H9 (cell line): Measurements from ENCODE around the gene CHM. TPM values are rescaled to one million over a fixed set of nuclear protein-coding genes. Genes with fewer than 3 reads are reported as not detected.

ENCODE experiments used
- DNase-seq: peaks from one replicate; pipeline ENCODE4 v3.0.0-alpha.2; 2017
- H2AFZ ChIP-seq: one replicate; pipeline ENCODE4 v1.6.1; 2013; ENCODE audit warnings: mild to moderate bottlenecking, low read length, control low read depth, moderate library complexity
- H2AK5ac ChIP-seq: 2 replicates; pipeline ENCODE4 v1.6.1; 2013; ENCODE audit warnings: low read length, control low read depth, mixed read lengths; ENCODE audit not compliant: insufficient read length
- H2BK120ac ChIP-seq: one replicate; pipeline ENCODE4 v1.6.1; 2013; ENCODE audit warnings: low read depth, mild to moderate bottlenecking, low read length, control low read depth, inconsistent platforms; ENCODE audit not compliant: poor library complexity, severe bottlenecking
- H2BK12ac ChIP-seq: 2 replicates; pipeline ENCODE4 v1.6.1; 2013; ENCODE audit warnings: low read length, control low read depth, mixed read lengths, low read depth; ENCODE audit not compliant: insufficient read length
- H2BK15ac ChIP-seq: 2 replicates; pipeline ENCODE4 v1.6.1; 2013; ENCODE audit warnings: low read depth, low read length, control low read depth
- H2BK20ac ChIP-seq: one replicate; pipeline ENCODE4 v1.6.1; 2013; ENCODE audit warnings: low read depth, mild to moderate bottlenecking, low read length, control low read depth, inconsistent platforms; ENCODE audit not compliant: poor library complexity, severe bottlenecking
- H2BK5ac ChIP-seq: 2 replicates; pipeline ENCODE4 v1.6.1; 2013; ENCODE audit warnings: low read length, control low read depth, mixed read lengths; ENCODE audit not compliant: insufficient read length
- H3K14ac ChIP-seq: 2 replicates; pipeline ENCODE4 v1.6.1; 2013; ENCODE audit warnings: low read length, control low read depth; ENCODE audit not compliant: insufficient read depth
- H3K18ac ChIP-seq: 2 replicates; pipeline ENCODE4 v1.6.1; 2013; ENCODE audit warnings: low read depth, mild to moderate bottlenecking, mixed read lengths, low read length, control low read depth; ENCODE audit not compliant: insufficient read length
- H3K23ac ChIP-seq: 2 replicates; pipeline ENCODE4 v1.6.1; 2013; ENCODE audit warnings: low read length, control low read depth, mixed read lengths, low read depth; ENCODE audit not compliant: insufficient read length
- H3K23me2 ChIP-seq: 2 replicates; pipeline ENCODE4 v1.6.1; 2013; ENCODE audit warnings: low read depth, mild to moderate bottlenecking, mixed read lengths, low read length, control low read depth; ENCODE audit not compliant: insufficient read length, poor library complexity, severe bottlenecking
- H3K27ac ChIP-seq: 2 replicates; pipeline ENCODE4 v1.5.1; 2013; ENCODE audit warnings: low read length, control low read depth, mixed read lengths, low read depth; ENCODE audit not compliant: insufficient read length
- H3K27me3 ChIP-seq: 2 replicates; pipeline ENCODE4 v1.6.1; 2013; ENCODE audit warnings: low read length, control low read depth, inconsistent platforms; ENCODE audit not compliant: insufficient read depth
- H3K4ac ChIP-seq: 2 replicates; pipeline ENCODE4 v1.6.1; 2013; ENCODE audit warnings: low read depth, mild to moderate bottlenecking, control low read depth, inconsistent platforms, low read length, moderate library complexity
- H3K4me1 ChIP-seq: 2 replicates; pipeline ENCODE4 v1.6.1; 2013; ENCODE audit warnings: low read length, control low read depth, inconsistent platforms; ENCODE audit not compliant: insufficient read depth
- H3K4me2 ChIP-seq: 2 replicates; pipeline ENCODE4 v1.6.1; 2013; ENCODE audit warnings: low read length, control low read depth, mixed read lengths; ENCODE audit not compliant: insufficient read length, insufficient read depth
- H3K56ac ChIP-seq: 2 replicates; pipeline ENCODE4 v1.6.1; 2013; ENCODE audit warnings: low read depth, mild to moderate bottlenecking, mixed read lengths, low read length, control low read depth; ENCODE audit not compliant: insufficient read length
- H3K79me1 ChIP-seq: 2 replicates; pipeline ENCODE4 v1.6.1; 2013; ENCODE audit warnings: low read depth, mild to moderate bottlenecking, moderate library complexity, low read length, control low read depth, inconsistent platforms; ENCODE audit not compliant: insufficient read depth, poor library complexity, severe bottlenecking
- H3K79me2 ChIP-seq: 2 replicates; pipeline ENCODE4 v1.6.1; 2013; ENCODE audit warnings: low read length, control low read depth, inconsistent platforms; ENCODE audit not compliant: insufficient read depth
- H3K9ac ChIP-seq: 2 replicates; pipeline ENCODE4 v1.6.1; 2013; ENCODE audit warnings: low read length, control low read depth, mixed read lengths; ENCODE audit not compliant: insufficient read length; ENCODE audit errors: extremely low read depth
- H3K9me3 ChIP-seq: one replicate; pipeline ENCODE4 v1.6.1; 2013; ENCODE audit warnings: low read depth, low read length, inconsistent platforms; ENCODE audit not compliant: control insufficient read depth
- H3T11ph ChIP-seq: one replicate; pipeline ENCODE4 v1.6.1; 2013; ENCODE audit warnings: mild to moderate bottlenecking, low read length, control low read depth, inconsistent platforms
- H4K20me1 ChIP-seq: one replicate; pipeline ENCODE4 v1.6.1; 2013; ENCODE audit not compliant: control insufficient read depth, insufficient read length, insufficient read depth
- H4K5ac ChIP-seq: 2 replicates; pipeline ENCODE4 v1.6.1; 2013; ENCODE audit warnings: low read depth, mild to moderate bottlenecking, mixed read lengths, low read length, control low read depth; ENCODE audit not compliant: insufficient read length
- H4K8ac ChIP-seq: replicated peaks from 2 replicates; pipeline ENCODE4 v1.6.1; 2013; ENCODE audit warnings: low read length, control low read depth, mixed read lengths, low read depth; ENCODE audit not compliant: insufficient read length
- H4K91ac ChIP-seq: 2 replicates; pipeline ENCODE4 v1.6.1; 2013; ENCODE audit warnings: low read depth, mild to moderate bottlenecking, moderate library complexity, mixed read lengths, low read length, control low read depth; ENCODE audit not compliant: insufficient read length
- H3K27ac Mint-ChIP-seq, 3 experiments: 2 replicates in 2 of 3; 3 replicates in 1 of 3; pipeline ENCODE4 v1.8.0; 2020 to 2021; ENCODE audit warnings: mixed read lengths in 3 of 3, mild to moderate bottlenecking in 1 of 3, moderate library complexity in 1 of 3
- H3K27me3 Mint-ChIP-seq: 2 replicates; pipeline ENCODE4 v1.8.0; 2021; ENCODE audit warnings: low read depth, mild to moderate bottlenecking, moderate library complexity, mixed read lengths
- H3K36me3 Mint-ChIP-seq, 3 experiments: 2 replicates in 2 of 3; 3 replicates in 1 of 3; pipeline ENCODE4 v1.8.0; 2020 to 2021; ENCODE audit warnings: low read depth in 3 of 3, mixed read lengths in 3 of 3; ENCODE audit not compliant: insufficient read depth in 1 of 3
- H3K4me1 Mint-ChIP-seq, 2 experiments: 2 replicates each; pipeline ENCODE4 v1.8.0; 2020; ENCODE audit warnings: mixed read lengths in 2 of 2
- H3K4me3 Mint-ChIP-seq, 2 experiments: 2 replicates in 1 of 2; 3 replicates in 1 of 2; pipeline ENCODE4 v1.8.0; 2020 to 2021; ENCODE audit warnings: mild to moderate bottlenecking in 2 of 2, mixed read lengths in 2 of 2, moderate library complexity in 1 of 2
- H3K9me3 Mint-ChIP-seq, 2 experiments: 2 replicates in 1 of 2; 3 replicates in 1 of 2; pipeline ENCODE4 v1.8.0; 2020; ENCODE audit warnings: mild to moderate bottlenecking in 2 of 2, mixed read lengths in 2 of 2, moderate library complexity in 1 of 2
- WGBS: extraction: QIAGEN DNeasy Blood & Tissue Kit; methylation state at CpG from one replicate; pipeline ENCODE4 v1.1.7; 2013; ENCODE audit warnings: missing lambda C conversion rate, low lambda C conversion rate, mixed read lengths; ENCODE audit not compliant: insufficient read length; ENCODE audit errors: extremely low coverage; 5-methylcytosine and 5-hydroxymethylcytosine counted together
- total RNA-seq: library from RNA; stranded (reverse); gene quantifications from 2 replicates; pipeline ENCODE4 v1.2.1, GENCODE V29; 2021
- TF ChIP-seq, protein P1 (sequence below): fragments of 200-600 bp; sonication (generic); conservative IDR thresholded peaks from 3 replicates; pipeline ENCODE4 v1.8.0; 2021; ENCODE audit warnings: antibody characterized with exemption, mild to moderate bottlenecking

The CHM gene
- total RNA-seq, 1 experiment from 2014 or later: 28.4 TPM

GRCh38 chrX:86061407-86061806 lies 14.0 kb upstream of the CHM start:
- no peak for DNase-seq
- Histone ChIP-seq H2BK120ac (no peak overlapping the region), H3K9me3 (no peaks in the 10 kb centered on the region), H3T11ph (no peak overlapping the region), H3K23ac (no peak overlapping the region), H2BK20ac (no peak overlapping the region), H3K4me2 (no peak overlapping the region), H3K27me3 (no peaks in the 10 kb centered on the region), H2BK15ac (no peak overlapping the region), H3K14ac (no peak overlapping the region), H3K27ac (no peak overlapping the region), H3K4me1 (no peaks in the 10 kb centered on the region), H3K4ac (no peak overlapping the region), H2BK5ac (no peak overlapping the region), H3K23me2 (no peaks in the 10 kb centered on the region), H4K5ac (no peak overlapping the region), H4K20me1 (no peaks in the 10 kb centered on the region), H3K9ac (no peak overlapping the region), H3K79me2 (no peaks in the 10 kb centered on the region), H2AK5ac (no peak overlapping the region), H2AFZ (no peak overlapping the region), H3K18ac (no peak overlapping the region), H4K91ac (no peak overlapping the region), H2BK12ac (no peak overlapping the region), H3K56ac (no peak overlapping the region), H3K79me1 (no peaks in the 10 kb centered on the region), H4K8ac (no peak overlapping the region)
- H3K27me3 Mint-ChIP-seq: no peaks in the 10 kb centered on the region
- no peaks in the 10 kb centered on the region; a peak in 1 of 7 replicates for H3K36me3 Mint-ChIP-seq
- H3K27ac Mint-ChIP-seq: no peak overlapping the region
- H3K4me1 Mint-ChIP-seq: no peaks in the 10 kb centered on the region; a peak in 1 of 4 replicates
- peaks cover 4 to 22% of the 10 kb centered on the region in 2 experiments; a peak in 4 of 5 replicates for H3K9me3 Mint-ChIP-seq
- WGBS: no CpG with 5 or more reads among the region's 3 CpGs
- TF ChIP-seq, protein P1, sequence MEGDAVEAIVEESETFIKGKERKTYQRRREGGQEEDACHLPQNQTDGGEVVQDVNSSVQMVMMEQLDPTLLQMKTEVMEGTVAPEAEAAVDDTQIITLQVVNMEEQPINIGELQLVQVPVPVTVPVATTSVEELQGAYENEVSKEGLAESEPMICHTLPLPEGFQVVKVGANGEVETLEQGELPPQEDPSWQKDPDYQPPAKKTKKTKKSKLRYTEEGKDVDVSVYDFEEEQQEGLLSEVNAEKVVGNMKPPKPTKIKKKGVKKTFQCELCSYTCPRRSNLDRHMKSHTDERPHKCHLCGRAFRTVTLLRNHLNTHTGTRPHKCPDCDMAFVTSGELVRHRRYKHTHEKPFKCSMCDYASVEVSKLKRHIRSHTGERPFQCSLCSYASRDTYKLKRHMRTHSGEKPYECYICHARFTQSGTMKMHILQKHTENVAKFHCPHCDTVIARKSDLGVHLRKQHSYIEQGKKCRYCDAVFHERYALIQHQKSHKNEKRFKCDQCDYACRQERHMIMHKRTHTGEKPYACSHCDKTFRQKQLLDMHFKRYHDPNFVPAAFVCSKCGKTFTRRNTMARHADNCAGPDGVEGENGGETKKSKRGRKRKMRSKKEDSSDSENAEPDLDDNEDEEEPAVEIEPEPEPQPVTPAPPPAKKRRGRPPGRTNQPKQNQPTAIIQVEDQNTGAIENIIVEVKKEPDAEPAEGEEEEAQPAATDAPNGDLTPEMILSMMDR: no peak
- H3K4me3 Mint-ChIP-seq: no peak overlapping the region
